ENCODE data around the gene PGC. TPM values are rescaled to one million over a fixed set of nuclear protein-coding genes. Genes with fewer than 3 reads are reported as not detected.

The PGC gene
- total and polyA plus RNA-seq, 2 of the 8 experiments (the other 6 are each of a cell fraction or from before 2014, with no cell fraction given) = 0.09 TPM; not detected in 1

DNA sequence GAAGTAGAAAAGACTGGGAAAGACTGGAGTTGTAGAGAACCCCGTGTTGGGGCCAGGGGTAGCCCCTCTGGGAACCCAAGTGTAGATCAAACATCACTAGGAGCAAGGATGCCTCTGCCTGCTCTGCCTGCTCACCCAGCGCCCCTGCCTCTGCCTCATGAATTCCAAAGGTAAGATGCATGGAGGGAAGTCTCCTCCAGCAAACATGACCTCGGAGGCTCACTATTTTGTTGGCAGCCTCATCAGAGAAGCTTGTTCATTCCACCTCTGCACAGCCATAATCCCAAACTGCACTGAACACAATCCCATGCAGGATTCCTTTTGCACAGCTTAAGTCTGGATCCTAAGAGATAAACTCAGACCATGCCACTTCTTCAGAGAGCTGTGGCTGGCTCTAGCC lies 27.6 kb upstream of the PGC start:
- Histone ChIP-seq H4K20me1 (replicated peaks in 1 of 2; ENCODE audit: control insufficient read depth in 1 of 2, insufficient read depth in 2 of 2, low read length in 2 of 2) (peaks cover 0 to 3% of the 10 kb centered on the region in 2 experiments), H4K5ac (ENCODE audit: insufficient read length, low read depth, low read length) (no peak overlapping the region), H2BK5ac (ENCODE audit: low read depth, low read length) (no peak overlapping the region), H2AK5ac (ENCODE audit: low read depth, low read length) (no peak overlapping the region), H3K4ac (replicated peaks; ENCODE audit: insufficient read length, low read depth, low read length) (no peak overlapping the region), H3K4me3 (ENCODE audit: extremely low read depth in 1 of 4, insufficient read depth in 2 of 4, low read depth in 3 of 4, low read length in 4 of 4) (no peak overlapping the region), H2AFZ (ENCODE audit: low read length) (no peak overlapping the region), H3K4me2 (ENCODE audit: insufficient read depth in 1 of 2, low read depth in 2 of 2, low read length in 2 of 2) (no peak overlapping the region), H3K9ac (replicated peaks in 1 of 4; ENCODE audit: extremely low read depth in 1 of 4, low read depth in 3 of 4, low read length in 3 of 4) (no peak overlapping the region), H3K18ac (ENCODE audit: extremely low read depth, low read length) (no peak overlapping the region), H3K14ac (ENCODE audit: insufficient read length) (no peak overlapping the region), H4K91ac (replicated peaks; ENCODE audit: insufficient read length, low read length) (no peak overlapping the region), H2BK15ac (ENCODE audit: low read length) (no peak overlapping the region), H2BK20ac (ENCODE audit: low read length) (no peak overlapping the region), H3K36me3 (ENCODE audit: control insufficient read depth in 2 of 4, insufficient read depth in 4 of 4, low read length in 3 of 4) (peaks cover 0 to 7% (median 4%) of the 10 kb centered on the region in 4 experiments; a peak in 5 of 8 replicates), H3K79me2 (ENCODE audit: control insufficient read depth in 1 of 2, insufficient read depth in 2 of 2, low read length in 2 of 2) (no peaks in the 10 kb centered on the region), H3K27ac (ENCODE audit: low read depth, low read length) (no peak overlapping the region), H3K4me1 (replicated peaks in 1 of 4; ENCODE audit: control insufficient read depth in 3 of 4, insufficient read depth in 4 of 4, low read length in 3 of 4) (peaks cover 0 to 5% (median 3%) of the 10 kb centered on the region in 4 experiments; a peak in 1 of 7 replicates), H3K9me3 (ENCODE audit: insufficient read depth in 2 of 2, low read depth in 1 of 2, low read length in 1 of 2) (no peaks in the 10 kb centered on the region), H4K8ac (ENCODE audit: extremely low read depth, insufficient read depth, low read length) (no peak overlapping the region), H3K23ac (ENCODE audit: insufficient read length) (no peak overlapping the region), H2BK120ac (replicated peaks; ENCODE audit: low read depth, low read length) (no peak overlapping the region), H2BK12ac (ENCODE audit: low read depth, low read length) (no peak overlapping the region), H3K27me3 (replicated peaks in 1 of 4; ENCODE audit: control insufficient read depth in 3 of 4, extremely low read depth in 1 of 4, insufficient read depth in 3 of 4, low read length in 3 of 4) (no peaks in the 10 kb centered on the region; a peak in 1 of 7 replicates), H3K23me2 (ENCODE audit: low read depth, low read length) (peaks cover 4% of the 10 kb centered on the region; the same call in 1 of the 2 replicates), H3K79me1 (ENCODE audit: low read depth, low read length) (no peaks in the 10 kb centered on the region), H3K56ac (replicated peaks; ENCODE audit: insufficient read length, low read depth, low read length) (no peak overlapping the region)
- ChIA-PET CTCF (ENCODE audit: partially characterized antibody) (interaction anchor here (0.6 to 5.2 kb wide), 27 partner anchors 10 to 441 kb away, joined by 3 to 58 read pairs (median 7); partner anchors contain the start of genes TFEB and TOMM6), POLR2A (ENCODE audit: partially characterized antibody) (no interaction called here)
- TF ChIP-seq SIRT6 (IDR thresholded peaks at IDR 0.05; ENCODE audit: low read length) (no peak), SAP30 (IDR thresholded peaks at IDR 0.05; ENCODE audit: insufficient read depth, insufficient replicate concordance, low read length) (no peak), RXRA (IDR thresholded peaks at IDR 0.05; ENCODE audit: insufficient read depth, low read depth, low read length) (no peak), POLR2AphosphoS5 (IDR thresholded peaks at IDR 0.05; ENCODE audit: low read depth, low read length) (no peak)
- FAIRE-seq (no peak), DNase-seq (ENCODE audit: low read depth in 1 of 2, low spot score in 2 of 2) (no peak)
- WGBS, 2 experiments (ENCODE audit: extremely low coverage in 1 of 2, insufficient coverage in 1 of 2, insufficient read length in 1 of 2, insufficient replicate concordance in 2 of 2, low coverage in 1 of 2, low lambda C conversion rate in 2 of 2, missing lambda C conversion rate in 1 of 2) = 98% methylated on average over 3 of the region's 3 CpGs; no CpG with 5 or more reads in 1 of the 2 experiments

All from H1 (cell line).